K562 (cell line): ENCODE results near the gene PRDX1. TPM values are rescaled to one million over a fixed set of nuclear protein-coding genes. Genes with fewer than 3 reads are reported as not detected.

ENCODE experiments used
- ATAC-seq: fragments of 200-7000 bp; cut with Tn5 transposase; 3 replicates; pipeline ENCODE4 v1.9.1; 2020; ENCODE audit warnings: moderate library complexity
- BruUV-seq: library from RNA; stranded (reverse); fragments of 400-500 nt; replicated peaks from 2 replicates; lab custom pipeline; 2021; lab: Mats Ljungman, UMichigan
- CTCF ChIA-PET: fragments of 300-600 bp; formaldehyde crosslinking; extraction: SDS; loops from one replicate; lab custom pipeline; 2021; ENCODE audit warnings: low intra/inter-chr PET ratio; lab: Yijun Ruan, JAX
- POLR2A ChIA-PET: fragments of 300-600, 350-650 bp; sonication (Branson Sonifier 250); formaldehyde crosslinking; extraction: SDS; loops from one replicate; lab custom pipeline; 2021; ENCODE audit warnings: antibody characterized with exemption, inconsistent platforms; lab: Yijun Ruan, JAX
- DNase-seq, 4 experiments: peaks; one replicate each; pipeline versions ENCODE4 v3.0.0 to v3.0.0-alpha.2; 2011 to 2018; ENCODE audit warnings: low spot score in 3 of 4, mixed read lengths in 3 of 4; ENCODE audit errors: extremely low read depth in 1 of 4
- FAIRE-seq: peaks from 2 replicates; lab custom pipeline; 2011; peaks lifted over from hg19 to GRCh38; lab: Jason Lieb, UNC
- H2AFZ ChIP-seq: 2 replicates; pipeline ENCODE4 v1.6.0; 2011; ENCODE audit warnings: low read depth, low read length, control low read depth, inconsistent platforms
- H3K27ac ChIP-seq: fragments of 200-600 bp; 3 replicates; pipeline ENCODE4 v1.8.0; 2011; ENCODE audit warnings: low read depth, mild to moderate bottlenecking, control low read depth, inconsistent platforms, low read length, moderate library complexity, mixed read lengths; ENCODE audit errors: extremely low read depth
- H3K27me3 ChIP-seq, 2 experiments: fragments of 300-600 bp in 1 of 2; 2 replicates in 1 of 2; 3 replicates in 1 of 2; pipeline versions ENCODE4 v1.6.0 to v1.8.0; 2011; ENCODE audit warnings: inconsistent platforms in 2 of 2, low read length in 2 of 2, mild to moderate bottlenecking in 1 of 2, mixed read lengths in 1 of 2, moderate library complexity in 1 of 2; ENCODE audit not compliant: control insufficient read depth in 2 of 2, insufficient read depth in 2 of 2
- H3K36me3 ChIP-seq: fragments of 300-600 bp; 3 replicates; pipeline ENCODE4 v1.8.0; 2011; ENCODE audit warnings: mild to moderate bottlenecking, low read length, inconsistent platforms; ENCODE audit not compliant: control insufficient read depth, insufficient read depth
- H3K4me1 ChIP-seq, 2 experiments: fragments of 200-600 bp in 1 of 2; replicated peaks in 1 of 2; 2 replicates in 1 of 2; 3 replicates in 1 of 2; pipeline versions ENCODE4 v1.5.1 to v1.8.0; 2011; ENCODE audit warnings: inconsistent platforms in 2 of 2, low read length in 2 of 2, mild to moderate bottlenecking in 1 of 2, mixed read lengths in 1 of 2, moderate library complexity in 1 of 2; ENCODE audit not compliant: control insufficient read depth in 2 of 2, insufficient read depth in 2 of 2
- H3K4me2 ChIP-seq: 2 replicates; pipeline ENCODE4 v1.6.1; 2011; ENCODE audit warnings: low read length, control low read depth, inconsistent platforms, mixed read lengths; ENCODE audit not compliant: insufficient read depth
- H3K4me3 ChIP-seq: fragments of 200-600 bp; sonication (generic), shearing (Covaris generic); 2 replicates; pipeline ENCODE4 v1.5.1; 2016; ENCODE audit warnings: control low read depth, inconsistent platforms
- H3K79me2 ChIP-seq: fragments of 200-600 bp; 3 replicates; pipeline ENCODE4 v1.8.0; 2011; ENCODE audit warnings: low read length, inconsistent platforms; ENCODE audit not compliant: control insufficient read depth, insufficient read depth
- H3K9ac ChIP-seq, 2 experiments: 2 replicates each; pipeline versions ENCODE4 v1.6.0 to v1.6.1; 2011; ENCODE audit warnings: low read depth in 2 of 2, low read length in 2 of 2, control low read depth in 1 of 2, inconsistent platforms in 1 of 2, mild to moderate bottlenecking in 1 of 2, mixed read lengths in 1 of 2; ENCODE audit not compliant: insufficient read depth in 1 of 2
- H3K9me1 ChIP-seq: one replicate; pipeline ENCODE4 v1.6.0; 2011; ENCODE audit warnings: inconsistent platforms, mild to moderate bottlenecking, low read length, moderate library complexity; ENCODE audit not compliant: control insufficient read depth, insufficient read depth
- H3K9me3 ChIP-seq: replicated peaks from 2 replicates; pipeline ENCODE4 v1.5.1; 2011; ENCODE audit warnings: low read depth, low read length, inconsistent platforms; ENCODE audit not compliant: control insufficient read depth, insufficient read depth
- H4K20me1 ChIP-seq: replicated peaks from 2 replicates; pipeline ENCODE4 v1.6.1; 2011; ENCODE audit warnings: low read length, inconsistent platforms, mixed read lengths; ENCODE audit not compliant: control insufficient read depth, insufficient read depth
- CEBPB ChIP-seq: fragments of 450-650 bp; IDR thresholded peaks from 2 replicates; pipeline ENCODE4 v1.6.1; 2016; ENCODE audit warnings: missing genetic modification characterization, missing compliant biosample characterization
- ETV1 ChIP-seq: fragments of 450-650 bp; conservative IDR thresholded peaks from 2 replicates; pipeline ENCODE4 v1.6.1; 2016; ENCODE audit warnings: missing genetic modification characterization, control low read depth, low read depth, missing compliant biosample characterization
- HDAC3 ChIP-seq: fragments of 450-650 bp; IDR thresholded peaks from 2 replicates; pipeline ENCODE4 v1.6.1; 2018; ENCODE audit warnings: borderline replicate concordance, mild to moderate bottlenecking, moderate library complexity; ENCODE audit not compliant: partially characterized antibody
- RBFOX2 ChIP-seq: fragments of 200-400 bp; formaldehyde crosslinking; IDR thresholded peaks from 2 replicates; pipeline ENCODE4 v1.6.1; 2017; ENCODE audit warnings: low read depth, mild to moderate bottlenecking, low read length, moderate library complexity
- SMAD2 ChIP-seq: fragments of 150-350 bp; IDR thresholded peaks from 2 replicates; pipeline ENCODE4 v1.6.1; 2014; ENCODE audit warnings: low read depth, mild to moderate bottlenecking, low read length
- ZNF444 ChIP-seq: fragments of 250-450 bp; sonication (Bioruptor Pico); IDR thresholded peaks from 2 replicates; pipeline ENCODE4 v1.4.0; 2020; ENCODE audit warnings: mild to moderate bottlenecking, moderate library complexity
- WGBS: fragments of 100-300 bp; shearing (Covaris generic); methylation state at CpG from one replicate; pipeline ENCODE4 v1.1.6; 2016; ENCODE audit warnings: low coverage, mixed read lengths; ENCODE audit not compliant: insufficient coverage; ENCODE audit errors: missing lambda C conversion rate; 5-methylcytosine and 5-hydroxymethylcytosine counted together
- in situ Hi-C: fragments of 300-500 bp; cut with MboI; formaldehyde crosslinking; loops from 4 replicates; pipeline ENCODE4 v1.15.0; 2018; ENCODE audit warnings: inconsistent platforms, mixed read lengths
- intact Hi-C: fragments of 100-400 bp; cut with micrococcal nuclease; formaldehyde crosslinking; loops from 2 replicates; pipeline ENCODE4 v1.14.2; 2022
- polyA plus RNA-seq, 8 experiments: library from polyadenylated mRNA; depleted of rRNA in 4 of 8; stranded (reverse) in 5 of 8; unstranded in 3 of 8; fragments of >200 nt; fragmentation: Nextera tagmentation in 2 of 8; fragmentation: Illumina TruSeq in 1 of 8; extraction: Ambion mirVana in 2 of 8; extraction: Trizol in 1 of 8; gene quantifications; 2 replicates each; pipeline versions ENCODE4 v1.2.1 to v1.2.3, GENCODE V29; 2011 to 2014; ENCODE audit warnings: inconsistent platforms in 1 of 8, missing spikeins in 1 of 8
- total RNA-seq, 7 experiments: library from RNA; depleted of rRNA in 6 of 7; stranded (reverse); fragments of >200 nt in 6 of 7; fragmentation: Illumina TruSeq in 2 of 7; extraction: Trizol in 2 of 7; gene quantifications; 2 replicates each; pipeline versions ENCODE4 v1.2.1 to v1.2.3, GENCODE V29; 2011 to 2021; ENCODE audit warnings: low replicate concordance in 1 of 7
- TF ChIP-seq, protein P1 (sequence below): sonication (generic); formaldehyde crosslinking; IDR thresholded peaks from 2 replicates; pipeline ENCODE4 v1.8.1; 2023; ENCODE audit warnings: mild to moderate bottlenecking, missing genetic modification reagents
- TF ChIP-seq, protein P2 (sequence below), 2 experiments: fragments of 450-650 bp in 1 of 2; sonication (generic) in 1 of 2; formaldehyde crosslinking; conservative IDR thresholded peaks; 2 replicates each; pipeline versions ENCODE4 v1.4.0 to v1.8.1; 2020 to 2022; ENCODE audit warnings: mild to moderate bottlenecking in 1 of 2, missing genetic modification reagents in 1 of 2

PRDX1 gene
- total and polyA plus RNA-seq, 9 of the 15 experiments (the other 6 are each of a cell fraction or from before 2014, with no cell fraction given), result 748 to 2,388 (median 1,045) TPM

DNA sequence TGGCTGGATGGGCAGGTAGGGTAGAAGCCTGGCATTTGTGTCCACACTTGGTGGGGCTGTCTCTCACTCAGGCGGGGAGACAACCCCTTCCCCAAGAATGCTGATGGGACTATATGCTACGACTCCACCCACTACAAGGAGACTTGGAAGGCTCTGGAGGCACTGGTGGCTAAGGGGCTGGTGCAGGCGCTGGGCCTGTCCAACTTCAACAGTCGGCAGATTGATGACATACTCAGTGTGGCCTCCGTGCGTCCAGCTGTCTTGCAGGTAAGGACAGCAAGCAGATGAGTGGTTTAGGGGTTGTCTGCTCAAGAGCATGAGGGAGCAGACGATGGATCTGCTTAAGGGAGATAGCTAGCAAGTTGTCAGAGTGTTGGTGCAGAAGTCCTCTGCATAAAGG, 46.2 kb upstream of the PRDX1 start (continued):
- TF ChIP-seq HDAC3 (no peak), ZNF444 (CRISPR knock-in tag) (no peak), RBFOX2 (no peak), ETV1 (tag) (no peak)
- TF ChIP-seq, protein P1, sequence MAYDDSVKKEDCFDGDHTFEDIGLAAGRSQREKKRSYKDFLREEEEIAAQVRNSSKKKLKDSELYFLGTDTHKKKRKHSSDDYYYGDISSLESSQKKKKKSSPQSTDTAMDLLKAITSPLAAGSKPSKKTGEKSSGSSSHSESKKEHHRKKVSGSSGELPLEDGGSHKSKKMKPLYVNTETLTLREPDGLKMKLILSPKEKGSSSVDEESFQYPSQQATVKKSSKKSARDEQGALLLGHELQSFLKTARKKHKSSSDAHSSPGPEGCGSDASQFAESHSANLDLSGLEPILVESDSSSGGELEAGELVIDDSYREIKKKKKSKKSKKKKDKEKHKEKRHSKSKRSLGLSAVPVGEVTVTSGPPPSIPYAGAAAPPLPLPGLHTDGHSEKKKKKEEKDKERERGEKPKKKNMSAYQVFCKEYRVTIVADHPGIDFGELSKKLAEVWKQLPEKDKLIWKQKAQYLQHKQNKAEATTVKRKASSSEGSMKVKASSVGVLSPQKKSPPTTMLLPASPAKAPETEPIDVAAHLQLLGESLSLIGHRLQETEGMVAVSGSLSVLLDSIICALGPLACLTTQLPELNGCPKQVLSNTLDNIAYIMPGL, result no peak
- TF ChIP-seq, all 486 proteins: peak for 0

DNA sequence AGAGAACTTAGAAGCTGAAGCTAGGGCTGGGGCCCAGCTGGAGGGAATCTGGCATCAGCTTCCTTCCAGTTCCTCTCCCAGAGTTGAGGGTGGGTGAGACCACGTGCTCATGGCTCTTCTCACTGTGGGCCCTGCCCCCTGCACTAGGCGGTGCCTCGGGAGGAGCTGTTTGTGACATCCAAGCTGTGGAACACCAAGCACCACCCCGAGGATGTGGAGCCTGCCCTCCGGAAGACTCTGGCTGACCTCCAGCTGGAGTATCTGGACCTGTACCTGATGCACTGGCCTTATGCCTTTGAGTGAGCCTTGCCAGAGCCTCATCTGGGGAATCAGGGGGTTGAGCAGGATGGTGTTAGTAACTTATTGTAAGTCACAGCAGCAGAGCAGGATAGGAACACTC, 45.0 kb upstream of the PRDX1 start:
- no TSS peak for BruUV-seq
- Histone ChIP-seq H3K9me1 (no peaks in the 10 kb centered on the region), H3K79me2 (0 out of 3 replicates have a peak, but pooled peaks cover 4% of the 10 kb centered on the region), H3K4me3 (no peak overlapping the region), H3K36me3 (peaks cover 79% of the 10 kb centered on the region), H3K27me3 (no peaks in the 10 kb centered on the region)
- FAIRE-seq, result no peak
- CTCF ChIA-PET, result no interaction called here
- ATAC-seq, result no peak
- TF ChIP-seq CEBPB (tag) (no peak), SMAD2 (no peak)
- TF ChIP-seq, protein P2, sequence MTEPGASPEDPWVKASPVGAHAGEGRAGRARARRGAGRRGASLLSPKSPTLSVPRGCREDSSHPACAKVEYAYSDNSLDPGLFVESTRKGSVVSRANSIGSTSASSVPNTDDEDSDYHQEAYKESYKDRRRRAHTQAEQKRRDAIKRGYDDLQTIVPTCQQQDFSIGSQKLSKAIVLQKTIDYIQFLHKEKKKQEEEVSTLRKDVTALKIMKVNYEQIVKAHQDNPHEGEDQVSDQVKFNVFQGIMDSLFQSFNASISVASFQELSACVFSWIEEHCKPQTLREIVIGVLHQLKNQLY (CRISPR knock-in tag; conservative IDR thresholded peaks at IDR 0.05), result 0 out of 4 replicates have a peak, but pooled peaks of 1 of the 2 experiments have one; percentile 11
- TF ChIP-seq, all 486 proteins: peak for 1
- H3K9ac ChIP-seq, result no peak overlapping the region
- no peak overlapping the region for H3K4me2 ChIP-seq
- peaks cover 7% of the 10 kb centered on the region; the same call in 1 of the 2 replicates for H4K20me1 ChIP-seq
- H2AFZ ChIP-seq, result no peak overlapping the region
- POLR2A ChIA-PET, result interaction anchor here (0.6 to 10.3 kb wide), 9 partner anchors 10 to 226 kb away, joined by 3 to 135 read pairs (median 6); partner anchors contain the start of genes MUTYH, NASP, PRDX1 and TOE1
- intact Hi-C loops (no loop called here), in situ Hi-C loops (loop anchor here (5.0 kb wide), 1 partner anchor 54 kb away; no protein-coding TSS in a partner anchor)
- H3K27ac ChIP-seq, result no peak overlapping the region
- DNase-seq, result no peak
- no peaks in the 10 kb centered on the region for H3K9me3 ChIP-seq
- 96% methylated on average over 5 of the region's 5 CpGs for WGBS
- H3K4me1 ChIP-seq, result peaks cover 3 to 7% of the 10 kb centered on the region in 2 experiments; a peak in 3 of 5 replicates
